Measurements from ENCODE around the gene PDE3B.

- TF ChIP-seq, protein P1, sequence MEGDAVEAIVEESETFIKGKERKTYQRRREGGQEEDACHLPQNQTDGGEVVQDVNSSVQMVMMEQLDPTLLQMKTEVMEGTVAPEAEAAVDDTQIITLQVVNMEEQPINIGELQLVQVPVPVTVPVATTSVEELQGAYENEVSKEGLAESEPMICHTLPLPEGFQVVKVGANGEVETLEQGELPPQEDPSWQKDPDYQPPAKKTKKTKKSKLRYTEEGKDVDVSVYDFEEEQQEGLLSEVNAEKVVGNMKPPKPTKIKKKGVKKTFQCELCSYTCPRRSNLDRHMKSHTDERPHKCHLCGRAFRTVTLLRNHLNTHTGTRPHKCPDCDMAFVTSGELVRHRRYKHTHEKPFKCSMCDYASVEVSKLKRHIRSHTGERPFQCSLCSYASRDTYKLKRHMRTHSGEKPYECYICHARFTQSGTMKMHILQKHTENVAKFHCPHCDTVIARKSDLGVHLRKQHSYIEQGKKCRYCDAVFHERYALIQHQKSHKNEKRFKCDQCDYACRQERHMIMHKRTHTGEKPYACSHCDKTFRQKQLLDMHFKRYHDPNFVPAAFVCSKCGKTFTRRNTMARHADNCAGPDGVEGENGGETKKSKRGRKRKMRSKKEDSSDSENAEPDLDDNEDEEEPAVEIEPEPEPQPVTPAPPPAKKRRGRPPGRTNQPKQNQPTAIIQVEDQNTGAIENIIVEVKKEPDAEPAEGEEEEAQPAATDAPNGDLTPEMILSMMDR (optimal IDR thresholded peaks at IDR 0.05 in 1 of 3, IDR thresholded peaks at IDR 0.05 in 1 of 3, conservative IDR thresholded peaks at IDR 0.05 in 1 of 3; ENCODE audit: extremely low read depth in 1 of 3, insufficient read depth in 2 of 3, low read length in 3 of 3): no peak
- TF ChIP-seq EZH2 (IDR thresholded peaks at IDR 0.05; ENCODE audit: low read length): no peak
Measured at GRCh38 chr11:14773755-14774154, 130.2 kb downstream of the PDE3B start.

Data from keratinocyte (primary cell).